ENCODE results near the gene MEF2C. TPM values are rescaled to one million over a fixed set of nuclear protein-coding genes. Genes with fewer than 3 reads are reported as not detected.
A peak's percentile ranks its signal among the peaks of the same experiment; 100 is the strongest.

MEF2C gene
- total RNA-seq, 1 donor from 2014 or later, result 0.26 TPM

- H3K36me3 ChIP-seq, result no peaks in the 10 kb centered on the region
- peaks cover 17% of the 10 kb centered on the region for H3F3A ChIP-seq (ENCODE audit: low read depth)
- peaks cover 40% of the 10 kb centered on the region for H3K4me1 Mint-ChIP-seq
- peaks cover 15% of the 10 kb centered on the region for H3K4me1 ChIP-seq
- H3K27me3 ChIP-seq, result peaks cover 100% of the 10 kb centered on the region
- no peak overlapping the region for H3K4me3 ChIP-seq
- H3K4me3 Mint-ChIP-seq, result peak overlapping the region; percentile 36
- no peak overlapping the region for H3K27ac Mint-ChIP-seq
- no peaks in the 10 kb centered on the region for H3K79me2 ChIP-seq (ENCODE audit: low read depth)
- peaks cover 95% of the 10 kb centered on the region for H3K27me3 Mint-ChIP-seq (ENCODE audit: insufficient read depth, low read depth)
- peak; percentile 89 for TF ChIP-seq EZH2 (IDR thresholded peaks at IDR 0.05)
- no peak for TF ChIP-seq CTCF (IDR thresholded peaks at IDR 0.05)
- peak; percentile 92 for TF ChIP-seq EZH2phosphoT487 (IDR thresholded peaks at IDR 0.05)
- DNase-seq (ENCODE audit: low spot score), result no peak
- no peaks in the 10 kb centered on the region for H3K9me3 Mint-ChIP-seq
- H3K4me2 ChIP-seq, result no peak overlapping the region
- no peaks in the 10 kb centered on the region for H3K36me3 Mint-ChIP-seq
- peaks cover 96% of the 10 kb centered on the region for H4K20me1 ChIP-seq (ENCODE audit: low read depth)
- no peak overlapping the region for H3K27ac ChIP-seq
- H3K9me3 ChIP-seq (ENCODE audit: low read depth), result no peaks in the 10 kb centered on the region
- H3K9ac ChIP-seq, result no peak overlapping the region
- no peak overlapping the region for H2AFZ ChIP-seq (replicated peaks)
These were observed 193.9 kb downstream of the MEF2C start for GRCh38 chr5:88688984-88689667.

GRCh38 chr5:88688156-88688983 lies 194.6 kb downstream of the MEF2C start:
- H3K4me3 ChIP-seq, result no peak overlapping the region
- no peak for TF ChIP-seq CTCF (IDR thresholded peaks at IDR 0.05)
- no peak for TF ChIP-seq EZH2phosphoT487 (IDR thresholded peaks at IDR 0.05)
- TF ChIP-seq EZH2 (IDR thresholded peaks at IDR 0.05), result no peak
- H3K9ac ChIP-seq, result no peak overlapping the region
- H3K4me1 Mint-ChIP-seq, result peaks cover 46% of the 10 kb centered on the region
- H3K27me3 Mint-ChIP-seq (ENCODE audit: insufficient read depth, low read depth), result peaks cover 95% of the 10 kb centered on the region
- peaks cover 100% of the 10 kb centered on the region for H3K27me3 ChIP-seq
- no peak overlapping the region for H2AFZ ChIP-seq (replicated peaks)
- H3K4me2 ChIP-seq, result no peak overlapping the region
- peaks cover 17% of the 10 kb centered on the region for H3F3A ChIP-seq (ENCODE audit: low read depth)
- H3K36me3 Mint-ChIP-seq, result no peaks in the 10 kb centered on the region
- no peak overlapping the region for H3K27ac Mint-ChIP-seq
- H3K27ac ChIP-seq, result no peak overlapping the region
- H3K9me3 Mint-ChIP-seq, result no peaks in the 10 kb centered on the region
- H3K4me3 Mint-ChIP-seq, result no peak overlapping the region
- peaks cover 15% of the 10 kb centered on the region for H3K4me1 ChIP-seq
- peaks cover 97% of the 10 kb centered on the region for H4K20me1 ChIP-seq (ENCODE audit: low read depth)
- H3K9me3 ChIP-seq (ENCODE audit: low read depth), result no peaks in the 10 kb centered on the region
- H3K79me2 ChIP-seq (ENCODE audit: low read depth), result no peaks in the 10 kb centered on the region
- no peaks in the 10 kb centered on the region for H3K36me3 ChIP-seq
- DNase-seq (ENCODE audit: low spot score), result no peak

GRCh38 chr5:88687373-88687911 lies 195.5 kb downstream of the MEF2C start:
- H4K20me1 ChIP-seq (ENCODE audit: low read depth), result peaks cover 97% of the 10 kb centered on the region
- H3F3A ChIP-seq (ENCODE audit: low read depth), result peaks cover 17% of the 10 kb centered on the region
- no peaks in the 10 kb centered on the region for H3K36me3 ChIP-seq
- Mint-ChIP-seq H3K36me3 (no peaks in the 10 kb centered on the region), H3K4me3 (peak overlapping the region; percentile 20), H3K9me3 (no peaks in the 10 kb centered on the region), H3K4me1 (peaks cover 48% of the 10 kb centered on the region), H3K27ac (no peak overlapping the region), H3K27me3 (ENCODE audit: insufficient read depth, low read depth) (peaks cover 95% of the 10 kb centered on the region)
- no peak for TF ChIP-seq EZH2 (IDR thresholded peaks at IDR 0.05)
- TF ChIP-seq EZH2phosphoT487 (IDR thresholded peaks at IDR 0.05), result no peak
- TF ChIP-seq CTCF (IDR thresholded peaks at IDR 0.05), result no peak
- DNase-seq (ENCODE audit: low spot score), result no peak
- H2AFZ ChIP-seq (replicated peaks), result no peak overlapping the region
- H3K27ac ChIP-seq, result no peak overlapping the region
- H3K9ac ChIP-seq, result no peak overlapping the region
- H3K9me3 ChIP-seq (ENCODE audit: low read depth), result no peaks in the 10 kb centered on the region
- no peaks in the 10 kb centered on the region for H3K79me2 ChIP-seq (ENCODE audit: low read depth)
- H3K4me1 ChIP-seq, result peaks cover 15% of the 10 kb centered on the region
- no peak overlapping the region for H3K4me3 ChIP-seq
- H3K4me2 ChIP-seq, result no peak overlapping the region
- H3K27me3 ChIP-seq, result peaks cover 100% of the 10 kb centered on the region
